HG02938 (cell line): ENCODE measurements around the gene ZMYND11.
"Not testable (repeated sequence)": the region's sequence is repeated elsewhere in the genome, so short reads cannot be mapped to it uniquely, and the experiment has no call there.

Experiments used
- ATAC-seq: cut with Tn5 transposase; IDR thresholded peaks from one replicate; pipeline ENCODE4 v1.9.1; 2021; ENCODE audit warnings: mild to moderate bottlenecking, moderate library complexity; ENCODE audit not compliant: unreplicated experiment

The ZMYND11 gene

DNA sequence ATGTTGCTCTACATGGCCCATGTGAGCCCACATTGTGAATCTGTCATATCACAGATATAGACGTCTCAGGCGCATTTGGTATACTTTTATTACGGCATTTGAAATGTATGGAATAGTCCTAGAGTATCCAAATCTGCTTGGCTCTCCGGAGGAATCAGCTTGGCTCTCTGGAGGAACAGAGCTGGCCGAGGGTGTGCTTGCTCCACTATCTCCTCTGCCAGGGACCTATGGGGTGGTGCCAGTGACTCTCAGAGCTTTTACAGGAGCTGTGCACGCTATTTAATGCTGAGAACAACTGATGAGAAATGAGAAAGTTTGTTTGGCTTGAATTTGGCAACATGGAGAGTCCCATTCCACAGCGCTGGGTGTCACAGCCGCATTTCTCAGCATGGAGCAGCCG lies 144.0 kb downstream of the ZMYND11 start:
- ATAC-seq: no peak

DNA sequence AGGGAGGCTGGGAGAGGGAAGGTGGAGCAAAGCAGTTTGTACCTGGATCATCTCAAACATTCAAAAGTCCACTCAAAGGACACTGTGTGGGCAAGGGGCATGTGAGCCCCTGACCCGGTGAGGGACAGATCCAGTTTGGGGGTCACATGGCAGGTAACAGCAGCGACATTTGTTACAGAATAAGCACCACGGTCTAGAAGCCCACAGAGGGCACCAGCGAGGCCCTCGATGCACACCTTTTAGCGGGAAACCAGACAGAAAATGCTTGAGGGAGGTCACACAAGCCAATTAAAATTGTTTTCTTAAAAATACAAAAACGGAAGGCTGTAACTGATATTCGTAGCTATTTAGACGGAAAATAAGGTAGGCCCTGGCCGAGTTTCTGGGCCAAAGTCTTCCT lies 144.4 kb downstream of the ZMYND11 start:
- ATAC-seq: no peak

DNA sequence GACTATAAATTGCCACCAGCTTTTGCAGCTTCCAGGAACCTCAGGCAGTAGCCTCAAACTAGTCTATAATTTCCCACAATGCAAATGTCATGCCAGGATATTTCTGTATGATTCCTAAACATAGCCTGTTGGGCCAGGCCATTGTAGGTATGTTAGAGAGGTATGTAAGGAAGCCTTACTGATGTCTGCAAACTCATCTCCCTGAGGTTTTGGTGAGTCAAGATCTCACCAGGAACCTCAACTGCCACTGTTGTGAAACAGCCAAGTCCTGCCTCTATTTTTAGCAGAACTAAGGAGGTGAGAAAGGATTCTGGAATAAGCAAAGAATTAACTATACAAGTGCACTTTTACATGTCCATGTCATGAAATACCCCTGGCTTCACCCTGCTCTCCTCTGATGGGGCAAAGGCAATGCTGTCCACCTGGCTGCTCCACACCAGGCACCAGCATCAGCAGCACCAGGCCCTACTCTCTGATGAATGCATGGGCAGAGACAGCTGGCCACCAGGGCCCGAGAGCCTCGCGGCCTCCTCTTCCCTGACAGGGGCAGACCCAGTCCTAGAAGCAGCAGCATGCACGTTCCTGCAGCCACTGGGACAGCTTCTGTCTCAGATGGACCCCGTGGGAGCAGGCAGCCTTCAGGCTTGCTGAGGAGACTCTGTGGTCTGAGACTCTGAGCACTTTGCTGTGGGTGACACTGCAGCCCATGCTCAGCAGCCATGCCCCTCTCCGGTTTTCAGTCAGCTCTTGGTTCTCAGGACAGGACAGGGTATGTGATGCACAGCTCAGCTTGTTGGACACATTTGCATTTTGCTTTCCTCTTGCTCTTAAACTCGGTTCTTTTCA lies 147.3 kb downstream of the ZMYND11 start:
- ATAC-seq: no peak

DNA sequence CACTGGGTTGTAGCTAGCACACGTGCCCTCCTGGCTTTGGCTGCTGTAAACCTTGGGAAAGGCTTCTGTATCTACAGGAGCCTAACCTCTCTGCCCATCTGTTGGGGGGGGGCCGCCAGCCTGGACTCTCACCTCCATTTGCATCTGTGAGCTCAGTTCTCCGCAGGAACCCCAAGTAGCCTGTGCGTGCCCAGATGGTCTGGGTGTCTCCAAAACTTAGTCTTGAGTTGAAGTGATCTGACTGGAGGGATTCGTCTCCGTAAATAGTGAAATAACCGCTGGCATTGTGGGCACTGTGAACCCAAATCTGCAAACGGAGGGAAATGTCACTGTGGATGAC lies 147.9 kb downstream of the ZMYND11 start:
- no peak for ATAC-seq

DNA sequence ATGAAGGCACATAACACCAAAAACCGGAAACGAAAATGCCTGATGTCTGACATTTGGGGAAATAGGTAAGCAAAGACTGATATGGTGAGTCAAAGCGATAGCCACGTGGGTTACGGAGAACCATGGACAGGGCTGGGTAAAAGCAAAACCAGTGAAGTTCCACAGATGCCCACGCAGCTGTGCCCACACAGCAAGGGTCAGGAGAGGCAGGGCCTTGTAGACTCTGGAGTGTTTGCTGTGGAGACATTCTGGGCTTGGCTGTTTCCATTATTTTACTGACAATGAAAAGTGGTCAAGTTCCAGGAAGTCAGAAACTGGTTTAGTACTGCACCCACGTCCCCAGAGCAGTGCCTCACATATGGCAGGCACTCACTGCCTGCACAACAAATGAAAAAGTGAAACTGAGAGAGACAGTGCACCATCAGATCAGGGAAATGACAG lies 148.7 kb downstream of the ZMYND11 start:
- ATAC-seq: peak; percentile 93

DNA sequence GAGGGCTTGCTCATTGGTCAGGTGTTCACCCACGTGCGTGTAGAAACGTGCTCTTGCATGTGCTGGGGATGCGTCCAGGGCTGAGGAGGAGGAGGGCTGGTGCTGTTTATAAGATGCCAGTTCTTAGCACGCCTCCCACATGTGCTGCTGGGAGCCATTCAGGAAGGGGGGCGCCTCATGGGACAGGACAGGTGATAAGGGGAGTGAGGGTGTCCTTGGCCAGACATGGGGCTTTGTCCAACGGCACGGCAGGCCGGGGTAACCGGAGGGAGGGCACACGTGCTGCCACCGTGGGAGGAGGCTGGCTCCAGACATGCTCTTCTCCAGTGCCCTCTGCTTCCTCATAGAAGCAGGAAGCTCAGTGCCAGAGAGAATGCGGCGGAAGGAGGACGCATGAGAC lies 150.0 kb downstream of the ZMYND11 start:
- ATAC-seq: no peak

DNA sequence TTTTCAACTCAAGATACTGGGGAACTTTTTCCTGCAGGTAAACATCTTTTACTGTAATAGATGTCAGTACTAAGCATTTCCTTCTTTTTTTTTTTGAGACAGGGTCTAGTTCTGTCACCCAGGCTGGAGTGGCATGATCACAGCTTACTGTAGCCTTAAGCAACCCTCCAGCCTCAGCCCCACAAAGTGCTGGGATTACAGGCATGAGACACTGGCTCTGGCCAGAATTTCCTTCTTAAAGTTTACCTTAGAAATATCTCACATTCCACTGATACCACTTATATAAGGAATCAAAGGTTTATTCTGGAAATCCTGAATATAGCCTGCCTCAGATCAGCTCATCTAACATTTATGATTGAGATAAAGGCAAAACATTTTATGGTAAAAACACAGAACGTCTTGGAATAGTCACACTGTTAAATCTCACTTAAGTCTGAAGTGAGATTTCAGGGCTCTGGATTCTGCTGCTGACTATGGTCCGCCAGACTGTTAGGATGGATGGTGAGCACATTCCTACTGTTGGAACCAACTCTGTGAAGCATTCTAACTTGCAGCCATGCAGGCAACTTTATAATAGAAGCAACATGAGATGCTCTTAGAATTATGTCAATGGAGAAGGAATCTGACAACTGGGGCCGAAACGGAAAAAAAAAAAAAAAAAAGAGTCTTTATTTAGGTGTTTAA lies 151.9 kb downstream of the ZMYND11 start:
- no peak for ATAC-seq

DNA sequence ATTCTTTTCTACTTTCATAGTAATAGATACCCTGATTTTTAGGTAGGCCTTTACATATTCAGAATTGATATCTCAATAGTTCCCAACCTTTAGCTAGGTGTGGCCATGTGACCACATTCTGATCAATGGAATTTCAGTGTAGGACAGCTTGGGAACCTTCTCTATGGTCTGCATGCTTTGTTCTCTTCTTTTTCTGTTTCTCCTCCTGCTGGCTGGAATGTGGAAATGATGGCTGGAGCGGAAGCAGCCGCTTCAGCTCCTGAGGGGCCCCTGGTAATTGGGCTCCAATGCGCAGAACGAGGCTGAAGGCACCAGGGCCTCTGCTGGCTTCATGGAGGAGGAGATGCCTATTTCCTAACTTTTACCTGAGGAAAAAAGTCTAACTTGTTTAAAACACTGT lies 152.6 kb downstream of the ZMYND11 start:
- no peak for ATAC-seq

DNA sequence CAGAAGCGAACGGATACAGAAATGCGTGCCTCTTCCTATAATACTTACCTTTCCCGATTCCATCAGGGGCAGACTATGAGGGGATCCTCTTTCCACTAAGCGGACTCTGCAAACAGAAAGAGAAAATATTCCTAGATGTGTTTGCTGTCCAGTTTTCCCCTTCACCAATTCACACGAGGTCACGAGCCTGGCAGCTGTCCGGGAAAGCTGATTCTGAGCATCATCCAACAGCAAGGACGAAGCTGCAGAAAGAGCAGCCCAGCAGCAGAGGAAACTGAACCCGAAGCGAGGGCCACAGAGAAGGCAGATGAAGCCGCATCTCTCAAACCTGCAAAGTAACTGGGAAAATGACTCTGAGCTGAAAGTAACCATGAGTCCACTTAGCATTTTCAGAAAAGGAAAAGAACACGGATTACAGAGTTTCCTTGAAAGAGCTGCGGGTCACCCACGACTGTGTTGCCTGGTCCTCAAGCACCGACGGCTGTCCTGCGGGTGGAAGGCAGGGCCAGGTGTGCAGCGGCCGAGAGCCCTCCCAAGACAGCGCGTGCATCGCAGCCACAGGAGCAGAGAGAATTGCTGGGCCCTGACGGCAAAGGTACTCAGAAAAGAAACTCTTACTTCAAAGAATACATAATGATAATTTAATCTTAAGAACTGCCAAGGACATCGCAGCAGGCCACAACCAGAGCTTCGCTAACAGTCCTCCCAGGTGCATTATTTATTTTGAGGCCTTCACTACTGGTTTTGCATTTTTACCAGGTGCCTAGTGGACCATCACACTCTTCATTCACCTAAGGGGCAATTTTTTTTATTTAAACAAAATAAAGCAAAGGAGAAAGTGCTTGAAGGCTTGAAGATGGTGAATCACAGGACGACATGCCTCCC lies 153.3 kb downstream of the ZMYND11 start:
- ATAC-seq: no peak

DNA sequence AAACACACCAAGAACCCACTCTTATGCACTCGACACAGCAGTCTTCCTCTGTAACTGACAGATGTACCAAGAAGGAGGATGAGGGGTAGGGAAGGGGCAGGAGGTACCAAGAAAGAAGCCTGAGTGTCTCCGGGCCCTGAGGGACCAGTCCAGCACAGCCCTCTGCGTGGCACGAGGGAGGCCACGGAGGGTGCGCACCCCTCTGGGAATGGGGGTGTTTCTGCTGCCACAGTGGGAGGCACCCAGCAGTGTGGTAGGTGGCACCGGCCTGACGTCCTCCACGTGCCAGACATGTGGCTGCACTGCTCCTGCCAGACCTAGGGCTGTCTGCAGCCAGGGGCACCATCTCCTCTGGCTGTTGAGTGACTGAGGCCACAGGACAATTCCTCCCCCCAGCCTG lies 154.3 kb downstream of the ZMYND11 start:
- no peak for ATAC-seq

DNA sequence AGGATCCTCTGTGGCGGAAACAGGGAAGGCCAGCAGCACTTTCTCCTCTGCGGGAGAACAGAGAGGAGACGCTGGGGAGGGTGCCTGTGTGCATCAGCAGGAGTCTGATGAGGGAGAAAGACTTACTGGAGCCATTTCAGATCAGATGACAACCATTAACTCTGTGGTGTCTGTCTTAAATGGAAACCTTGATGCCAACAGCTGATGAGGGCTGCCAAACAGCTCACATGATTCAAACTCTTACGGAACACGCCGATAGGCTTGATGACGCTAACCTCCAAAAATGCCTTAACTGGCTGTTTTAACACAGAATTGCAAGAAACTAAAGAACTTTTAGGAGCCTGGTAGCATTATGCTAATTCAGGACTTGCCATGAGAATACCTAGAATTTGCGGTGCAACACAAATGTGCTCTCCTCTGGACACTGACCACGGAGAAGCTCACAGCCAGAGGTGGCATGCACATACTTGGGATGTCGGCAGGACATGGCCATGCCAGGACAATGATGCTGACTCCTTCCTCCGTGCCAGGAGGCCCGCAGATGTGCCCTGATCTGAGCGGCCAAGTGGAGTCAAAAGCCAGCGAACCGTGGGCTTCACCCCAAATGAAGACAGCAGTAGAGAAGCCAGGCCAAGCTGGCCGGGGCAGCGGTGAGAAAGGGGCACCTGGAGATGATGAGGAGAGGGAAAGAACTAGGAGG lies 154.9 kb downstream of the ZMYND11 start:
- ATAC-seq: no peak

DNA sequence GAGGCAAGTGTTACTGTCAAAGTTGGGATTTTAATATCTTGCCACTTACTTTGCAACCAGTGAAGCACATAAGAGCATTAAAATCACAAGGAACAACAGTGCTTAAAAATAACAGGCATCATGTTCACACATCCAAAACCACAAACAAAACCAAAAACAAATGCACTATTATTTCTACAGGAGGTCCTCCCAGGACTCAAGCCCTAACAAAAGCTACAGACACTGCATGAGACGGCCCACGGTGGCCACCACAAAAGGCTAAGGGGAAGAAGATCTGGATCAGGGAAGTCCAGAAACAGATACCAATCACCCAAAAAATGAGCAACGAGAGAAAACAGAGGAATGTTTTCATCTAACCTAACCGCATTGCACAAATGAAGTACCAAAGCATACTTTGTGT lies 158.4 kb downstream of the ZMYND11 start:
- ATAC-seq: no peak

DNA sequence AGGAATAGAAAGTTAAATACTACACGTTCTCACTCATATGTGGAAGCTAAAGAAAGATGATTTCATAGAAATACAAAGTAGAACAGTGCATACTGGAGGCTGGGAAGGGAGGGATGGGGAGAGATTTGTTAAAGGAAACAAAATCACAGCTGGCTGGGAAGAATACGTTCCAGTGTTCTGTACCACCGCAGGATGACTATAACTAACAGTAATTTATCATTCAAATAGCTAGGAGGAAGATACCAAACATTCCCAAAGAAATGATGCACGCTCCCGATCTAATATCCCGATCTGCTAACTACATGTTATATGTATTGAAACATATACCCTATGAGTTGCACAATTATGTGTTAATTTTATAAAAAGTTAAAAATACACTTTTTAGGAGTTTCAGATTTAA lies 162.3 kb downstream of the ZMYND11 start:
- ATAC-seq: no peak

DNA sequence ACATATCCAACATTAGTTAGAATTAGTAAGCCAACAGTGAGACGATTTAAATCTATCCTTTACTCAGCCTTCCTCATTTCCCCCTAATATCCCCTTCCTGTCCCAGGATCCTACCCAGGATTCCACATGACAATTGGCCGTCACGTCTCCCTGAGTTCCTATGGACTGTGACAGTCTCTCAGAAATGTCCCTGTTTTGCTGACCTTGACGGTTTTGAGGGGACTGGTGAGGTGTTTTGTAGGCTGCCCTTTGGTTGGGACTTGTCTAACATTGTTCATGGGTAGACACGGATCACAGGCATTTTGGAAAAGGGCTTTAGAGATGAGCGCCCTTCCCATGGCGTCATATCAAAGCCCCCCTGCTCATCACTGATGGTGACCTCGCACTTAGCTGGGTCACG lies 162.8 kb downstream of the ZMYND11 start:
- no peak for ATAC-seq

DNA sequence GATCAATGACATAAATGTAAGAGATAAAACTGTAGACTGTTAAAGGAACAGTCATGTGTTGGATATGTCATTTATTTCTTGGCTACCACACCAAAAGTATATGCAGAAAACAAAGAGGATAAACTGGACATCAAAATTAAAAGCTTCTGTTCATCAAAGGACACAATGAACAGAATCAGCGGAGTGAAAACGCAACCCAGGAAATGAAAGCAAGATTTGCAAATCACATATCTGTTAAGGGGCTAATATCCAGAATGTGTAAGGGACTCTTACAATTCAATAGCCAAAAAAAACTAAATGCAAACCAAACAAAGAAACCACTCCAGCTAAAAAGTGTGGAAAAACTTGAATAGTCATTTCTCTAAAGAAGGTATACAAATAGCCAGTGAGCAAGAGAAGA lies 164.3 kb downstream of the ZMYND11 start:
- no peak for ATAC-seq

DNA sequence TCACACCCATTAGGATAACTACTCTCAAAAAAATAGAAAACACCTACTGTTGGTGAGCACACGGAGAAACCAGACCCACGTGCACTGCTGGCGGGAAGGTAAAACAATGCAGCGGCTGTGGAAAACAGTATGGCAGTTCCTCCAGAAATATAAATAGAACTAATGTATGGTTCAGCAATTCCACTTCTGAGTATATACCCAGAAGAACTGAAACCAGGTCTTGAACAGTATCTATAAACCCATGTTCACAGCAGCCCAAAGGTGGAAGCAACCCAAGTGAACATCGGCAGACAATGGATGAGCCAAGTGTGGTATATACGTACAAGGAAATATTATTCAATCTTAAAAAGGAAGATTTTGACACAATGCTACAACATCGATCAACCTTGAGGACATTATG lies 164.7 kb downstream of the ZMYND11 start:
- ATAC-seq: no peak

DNA sequence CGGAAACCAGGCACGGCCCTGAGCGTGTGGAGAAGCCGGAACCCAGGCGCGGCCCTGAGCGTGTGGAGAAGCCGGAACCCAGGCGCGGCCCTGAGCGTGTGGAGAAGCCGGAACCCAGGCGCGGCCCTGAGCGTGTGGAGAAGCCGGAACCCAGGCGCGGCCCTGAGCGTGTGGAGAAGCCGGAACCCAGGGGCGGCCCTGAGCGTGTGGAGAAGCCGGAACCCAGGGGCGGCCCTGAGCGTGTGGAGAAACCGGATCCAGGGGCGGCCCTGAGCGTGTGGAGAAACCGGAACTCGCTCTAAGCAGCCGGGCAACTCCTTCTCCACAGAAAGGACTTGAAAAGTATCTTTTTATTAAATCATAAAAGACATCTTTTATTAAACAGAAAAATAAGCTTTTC lies 165.3 kb downstream of the ZMYND11 start:
- ATAC-seq: not testable (repeated sequence)

DNA sequence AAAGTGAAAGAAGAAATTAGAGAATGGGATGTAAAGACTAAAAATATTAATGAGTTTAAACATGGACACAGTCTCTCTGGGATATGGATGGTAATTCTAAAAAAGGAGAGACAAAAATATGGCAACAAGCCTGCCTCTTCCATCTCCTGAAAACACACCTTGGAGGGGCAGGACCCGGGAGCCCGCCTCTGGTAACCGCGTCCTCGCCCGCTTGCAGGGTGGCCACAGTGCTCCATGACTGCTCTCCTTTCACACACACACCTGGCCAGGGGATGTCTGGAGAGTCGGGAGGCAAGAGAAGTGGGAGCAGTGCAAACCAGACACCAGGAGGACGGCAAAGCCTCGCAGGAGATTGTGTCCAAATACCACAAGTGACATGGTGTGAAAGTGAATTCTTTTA lies 166.3 kb downstream of the ZMYND11 start:
- no peak for ATAC-seq
